ENCODE measurements around the gene LSM7. TPM values are rescaled to one million over a fixed set of nuclear protein-coding genes. Genes with fewer than 3 reads are reported as not detected.

The LSM7 gene
- total RNA-seq, 1 experiment from 2014 or later = 380 TPM

DNA sequence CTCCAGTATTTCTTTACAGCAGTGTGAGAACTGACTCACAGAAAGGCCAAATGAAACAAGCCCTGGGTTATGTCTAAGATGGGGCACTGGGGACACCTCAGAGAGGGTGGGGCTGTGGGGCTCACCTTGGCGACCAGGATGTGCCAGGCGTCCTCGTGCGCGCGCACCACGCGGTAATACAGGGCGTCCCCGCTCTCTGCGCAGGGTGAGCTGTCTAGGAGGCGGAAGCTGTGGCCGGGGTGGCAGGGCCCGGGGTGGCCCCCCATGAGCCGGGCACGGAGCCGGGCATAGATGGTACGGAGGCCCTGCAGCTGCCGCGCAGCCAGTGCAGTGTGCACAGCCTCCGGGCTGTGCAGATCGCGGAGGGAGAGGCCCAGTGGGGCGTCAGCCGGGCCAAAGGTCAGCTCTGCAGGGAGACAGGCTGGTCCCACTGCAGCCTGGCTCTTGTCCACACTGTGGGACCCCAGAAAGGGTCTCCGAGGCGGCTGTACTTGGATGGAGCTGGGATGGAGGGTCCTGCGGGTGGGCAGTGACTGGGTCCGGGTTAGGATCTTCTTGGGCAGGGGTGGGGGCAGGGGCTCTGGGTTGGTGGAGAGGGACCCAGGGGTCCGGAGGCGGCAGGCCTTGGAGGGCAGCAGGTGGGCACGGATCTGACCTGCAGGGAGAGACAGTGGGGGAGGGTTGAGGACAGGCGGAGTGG lies 49.8 kb downstream of the LSM7 start:
- DNase-seq (ENCODE audit: low read depth) = no peak

- DNase-seq (ENCODE audit: low read depth) = no peak
Measured at GRCh38 chr19:2277138-2277537, 51.2 kb downstream of the LSM7 start.

DNA sequence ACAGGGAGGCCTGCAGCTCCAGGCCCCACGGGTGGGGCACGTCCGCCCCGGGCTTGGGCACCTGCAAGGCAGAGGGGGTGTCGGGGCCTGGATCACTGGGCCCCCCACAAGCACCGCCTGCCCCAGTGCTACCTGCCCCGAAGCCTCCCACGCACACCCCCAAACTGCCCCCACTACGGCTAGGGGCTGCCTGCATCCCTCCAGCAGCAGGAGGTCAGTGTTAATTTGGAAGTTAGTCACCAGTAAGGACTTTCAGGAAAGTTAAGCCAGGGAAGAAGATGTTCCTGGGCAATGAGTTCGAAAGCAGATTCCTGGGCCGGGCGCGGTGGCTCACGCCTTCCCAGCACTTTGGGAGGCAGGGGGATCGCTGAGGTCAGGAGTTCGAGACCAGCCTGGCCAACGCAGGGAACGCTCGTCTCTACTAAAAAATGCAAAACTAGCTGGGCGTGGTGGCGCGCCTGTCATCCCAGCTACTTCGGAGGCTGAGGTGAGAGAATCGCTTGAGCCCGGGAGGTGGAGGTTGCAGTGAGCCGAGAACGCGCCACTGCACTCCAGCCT lies 51.9 kb downstream of the LSM7 start:
- no peak for DNase-seq (ENCODE audit: low read depth)

DNA sequence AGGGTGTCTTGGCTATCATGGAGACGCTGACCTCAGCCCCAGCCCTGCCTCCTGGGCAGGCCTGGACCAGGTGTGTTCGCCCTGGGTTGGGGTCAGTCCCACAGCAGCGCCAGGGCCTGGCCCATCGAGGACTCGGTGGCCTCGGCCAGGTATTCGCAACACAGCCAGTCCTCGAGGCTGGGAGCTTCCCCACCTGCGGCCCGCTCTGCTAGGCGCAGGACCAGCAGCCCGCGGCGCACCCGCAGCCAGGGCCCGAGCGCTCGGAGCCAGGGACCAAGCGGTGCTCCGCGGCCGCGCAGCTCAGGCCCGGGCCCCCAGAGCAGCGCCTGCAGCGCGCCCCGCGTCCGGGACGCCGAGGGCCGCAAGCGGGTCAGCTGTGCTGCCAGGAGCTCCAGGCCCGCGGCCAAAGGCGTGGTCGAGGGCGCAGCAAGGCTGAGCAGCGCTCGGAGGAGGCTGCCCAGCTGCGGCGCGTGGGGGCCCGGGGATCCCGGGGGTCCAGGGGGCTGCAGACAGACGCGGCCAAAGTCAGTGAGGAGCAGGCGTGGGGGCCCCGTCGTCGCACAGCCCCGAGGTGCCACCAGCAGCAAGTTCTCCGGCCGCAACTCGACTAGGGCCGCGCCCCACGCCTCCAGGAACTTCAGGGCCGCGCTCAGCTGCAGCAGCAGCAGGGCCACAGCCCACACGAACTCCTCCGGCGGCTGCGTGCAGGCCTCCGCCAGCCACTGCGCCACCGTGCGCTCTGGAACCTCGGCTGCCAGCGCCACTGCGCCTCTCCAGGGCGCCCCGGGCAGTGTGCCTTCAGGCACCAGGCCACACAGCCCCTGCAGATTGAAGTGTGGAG lies 52.6 kb downstream of the LSM7 start:
- no peak for DNase-seq (ENCODE audit: low read depth)

DNA sequence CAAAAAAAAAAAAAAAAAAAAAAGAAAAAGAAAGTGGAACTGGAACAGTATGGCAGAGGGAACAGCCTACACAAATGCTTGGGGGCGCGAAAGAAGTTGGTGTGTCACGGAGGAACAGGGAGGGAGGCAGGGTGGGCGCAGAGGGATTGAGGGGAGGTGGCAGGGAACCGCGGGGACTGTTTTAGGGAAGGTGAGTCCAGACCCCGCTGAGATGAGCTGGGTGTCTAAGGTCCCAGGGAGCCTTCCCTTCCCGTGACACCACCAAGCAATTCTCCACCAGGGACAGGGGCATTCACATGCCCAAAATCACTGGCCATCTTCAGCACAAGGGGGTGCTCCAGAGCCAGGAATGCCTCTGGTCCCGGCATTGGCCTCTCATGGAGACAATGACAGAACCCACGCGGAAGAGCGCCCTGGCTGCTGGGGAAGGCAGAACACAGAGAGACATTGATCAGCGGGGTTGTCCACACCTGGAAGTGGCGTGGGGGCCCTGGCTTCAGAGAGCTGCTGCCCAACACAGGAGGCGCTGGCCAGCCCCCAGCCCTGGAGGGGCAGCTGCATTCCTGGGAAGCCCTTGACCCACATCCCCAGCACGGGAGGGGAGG lies 53.4 kb downstream of the LSM7 start:
- DNase-seq (ENCODE audit: low read depth) = peak; percentile 57

DNA sequence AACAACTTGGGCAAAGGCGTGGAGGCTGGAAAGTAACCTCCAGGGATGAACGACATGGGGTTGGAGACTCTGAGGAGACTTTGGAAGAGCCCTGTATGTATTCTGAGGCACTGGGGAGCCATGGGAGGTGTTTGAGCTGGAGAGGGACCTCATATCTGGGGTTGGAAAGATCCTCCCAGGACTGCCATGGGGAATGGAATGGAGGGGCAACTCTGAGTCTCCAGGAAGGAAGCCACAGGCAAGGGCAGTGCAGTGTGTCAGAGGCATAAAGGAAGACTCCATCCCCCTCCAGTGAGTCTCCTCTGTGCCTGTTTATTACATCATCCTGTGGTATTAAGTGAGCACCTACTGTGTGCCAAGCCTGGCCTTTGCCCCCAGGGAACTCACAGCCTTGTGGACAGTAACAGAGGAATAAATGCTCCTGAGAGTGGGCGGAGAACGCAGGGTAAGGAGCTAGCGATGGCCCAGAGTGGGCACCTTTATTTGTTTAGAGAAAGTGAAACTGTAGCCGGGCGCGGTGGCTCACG lies 54.1 kb downstream of the LSM7 start:
- no peak for DNase-seq (ENCODE audit: low read depth)

- peak; percentile 79 for DNase-seq (ENCODE audit: low read depth)
Measured at GRCh38 chr19:2273356-2274184, 54.8 kb downstream of the LSM7 start.

Other genes with a start within 250 kb of the LSM7 start
- 11.1 and 13.5 TPM in 2 replicates for gene MOB3A, start 232.3 kb downstream of the LSM7 start, total RNA-seq (2014; rRNA removed; shearing (Covaris generic))
- gene IZUMO4, start 231.7 kb downstream of the LSM7 start, total RNA-seq (2014; rRNA removed; shearing (Covaris generic)) = not detected in 2 replicates
- 79.0 and 93.3 TPM in 2 replicates for gene AP3D1, start 177.0 kb downstream of the LSM7 start, total RNA-seq (2014; rRNA removed; shearing (Covaris generic))
- gene DOT1L, start 164.7 kb downstream of the LSM7 start, total RNA-seq (2014; rRNA removed; shearing (Covaris generic)) = 5.0 and 10.8 TPM in 2 replicates
- gene PLEKHJ1, start 92.3 kb downstream of the LSM7 start, total RNA-seq (2014; rRNA removed; shearing (Covaris generic)) = 70.9 and 101 TPM in 2 replicates
- gene SF3A2, start 91.8 kb downstream of the LSM7 start, total RNA-seq (2014; rRNA removed; shearing (Covaris generic)) = 26.3 and 47.7 TPM in 2 replicates
- gene AMH, start 79.3 kb downstream of the LSM7 start, total RNA-seq (2014; rRNA removed; shearing (Covaris generic)) = 0.51 and 2.2 TPM in 2 replicates
- gene JSRP1, start 72.2 kb downstream of the LSM7 start, total RNA-seq (2014; rRNA removed; shearing (Covaris generic)) = 1.6 TPM in 1 of 2 replicates, not detected in the other
- gene PEAK3, start 46.4 kb downstream of the LSM7 start, total RNA-seq (2014; rRNA removed; shearing (Covaris generic)) = not detected in 2 replicates
- gene LINGO3, start 20.4 kb downstream of the LSM7 start, total RNA-seq (2014; rRNA removed; shearing (Covaris generic)) = 0.23 and 0.24 TPM in 2 replicates
- gene SPPL2B, start 98 bp upstream of the LSM7 start, total RNA-seq (2014; rRNA removed; shearing (Covaris generic)) = 19.3 and 24.4 TPM in 2 replicates
- not detected in 2 replicates for gene TMPRSS9, start 31.7 kb upstream of the LSM7 start, total RNA-seq (2014; rRNA removed; shearing (Covaris generic))
- 54.0 and 56.3 TPM in 2 replicates for gene TIMM13, start 99.0 kb upstream of the LSM7 start, total RNA-seq (2014; rRNA removed; shearing (Covaris generic))
- gene LMNB2, start 128.4 kb upstream of the LSM7 start, total RNA-seq (2014; rRNA removed; shearing (Covaris generic)) = 207 and 209 TPM in 2 replicates
- 70.5 and 85.9 TPM in 2 replicates for gene GADD45B, start 147.5 kb upstream of the LSM7 start, total RNA-seq (2014; rRNA removed; shearing (Covaris generic))

Measured in Daoy (cell line).